HK-2 (cell line): Measurements from ENCODE around the gene NRL.
"Not testable (repeated sequence)": the region's sequence is repeated elsewhere in the genome, so short reads cannot be mapped to it uniquely, and the experiment has no call there.

Source experiments
- DNase-seq: peaks from one replicate; pipeline ENCODE4 v3.0.0-alpha.2; 2018; ENCODE audit not compliant: unreplicated experiment

NRL gene

GRCh38 chr14:24051789-24052655 lies 62.7 kb downstream of the NRL start, which contains the start of gene CARMIL3:
CARMIL3 (plus strand) TSS chr14:24052009; CDS start chr14:24052154, 145 bp downstream.
- DNase-seq: peak; percentile 62

GRCh38 chr14:24051176-24051788 lies 63.5 kb downstream of the NRL start:
- DNase-seq: no peak

- not testable (repeated sequence) for DNase-seq
Observed at GRCh38 chr14:24050753-24051152, 64.0 kb downstream of the NRL start.

- not testable (repeated sequence) for DNase-seq
Observed at GRCh38 chr14:24049002-24049401, 65.7 kb downstream of the NRL start.

- no peak for DNase-seq
Observed at GRCh38 chr14:24042746-24043145, 72.0 kb downstream of the NRL start.

- no peak for DNase-seq
Observed at GRCh38 chr14:24040692-24041091, 74.1 kb downstream of the NRL start.

GRCh38 chr14:24038686-24039085 lies 76.1 kb downstream of the NRL start:
- DNase-seq: no peak

- DNase-seq: no peak
Observed at GRCh38 chr14:24037658-24038037, 77.1 kb downstream of the NRL start.

- DNase-seq: not testable (repeated sequence)
Observed at GRCh38 chr14:24036963-24037657, 77.6 kb downstream of the NRL start.

- DNase-seq: peak; percentile 83
Observed at GRCh38 chr14:24036169-24036962, 78.4 kb downstream of the NRL start.

- DNase-seq: not testable (repeated sequence)
Observed at GRCh38 chr14:24035769-24036168, 79.0 kb downstream of the NRL start.

- no peak for DNase-seq
Observed at GRCh38 chr14:24032727-24033418, 81.9 kb downstream of the NRL start.

- DNase-seq: not testable (repeated sequence)
Observed at GRCh38 chr14:24031331-24031730, 83.4 kb downstream of the NRL start.

- not testable (repeated sequence) for DNase-seq
Observed at GRCh38 chr14:24029687-24030086, 85.1 kb downstream of the NRL start.
